Transverse colon (tissue), 4 donors: ENCODE results near the gene LPCAT1.

ENCODE experiments used
- POLR2AphosphoS5 ChIP-seq, 3 donors: sonication (generic); formaldehyde crosslinking; IDR thresholded peaks; one replicate each; pipeline ENCODE4 v1.6.1; 2016; ENCODE audit warnings: antibody characterized with exemption in 3 of 3
- TF ChIP-seq, protein P1 (sequence below), 5 experiments: fragments of 200-600 bp in 3 of 5; fragments of 450-650 bp in 2 of 5; sonication (generic) in 3 of 5; IDR thresholded peaks; 1 replicate in 2 of 5; 2 replicates in 3 of 5; pipeline ENCODE4 v1.5.1; 2016 to 2017; ENCODE audit warnings: antibody characterized with exemption in 5 of 5, inconsistent platforms in 3 of 5, mild to moderate bottlenecking in 2 of 5, moderate library complexity in 1 of 5

GRCh38 chr5:1524481-1524798 lies 680 bp upstream of the LPCAT1 start:
- TF ChIP-seq, protein P1, sequence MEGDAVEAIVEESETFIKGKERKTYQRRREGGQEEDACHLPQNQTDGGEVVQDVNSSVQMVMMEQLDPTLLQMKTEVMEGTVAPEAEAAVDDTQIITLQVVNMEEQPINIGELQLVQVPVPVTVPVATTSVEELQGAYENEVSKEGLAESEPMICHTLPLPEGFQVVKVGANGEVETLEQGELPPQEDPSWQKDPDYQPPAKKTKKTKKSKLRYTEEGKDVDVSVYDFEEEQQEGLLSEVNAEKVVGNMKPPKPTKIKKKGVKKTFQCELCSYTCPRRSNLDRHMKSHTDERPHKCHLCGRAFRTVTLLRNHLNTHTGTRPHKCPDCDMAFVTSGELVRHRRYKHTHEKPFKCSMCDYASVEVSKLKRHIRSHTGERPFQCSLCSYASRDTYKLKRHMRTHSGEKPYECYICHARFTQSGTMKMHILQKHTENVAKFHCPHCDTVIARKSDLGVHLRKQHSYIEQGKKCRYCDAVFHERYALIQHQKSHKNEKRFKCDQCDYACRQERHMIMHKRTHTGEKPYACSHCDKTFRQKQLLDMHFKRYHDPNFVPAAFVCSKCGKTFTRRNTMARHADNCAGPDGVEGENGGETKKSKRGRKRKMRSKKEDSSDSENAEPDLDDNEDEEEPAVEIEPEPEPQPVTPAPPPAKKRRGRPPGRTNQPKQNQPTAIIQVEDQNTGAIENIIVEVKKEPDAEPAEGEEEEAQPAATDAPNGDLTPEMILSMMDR (IDR thresholded peaks at IDR 0.05): no peak
- no peak for TF ChIP-seq POLR2AphosphoS5 (IDR thresholded peaks at IDR 0.05)
